PC-3 (cell line): Measurements from ENCODE around the gene STRBP. TPM values are rescaled to one million over a fixed set of nuclear protein-coding genes. Genes with fewer than 3 reads are reported as not detected.

Source experiments
- ATAC-seq: fragments of 200-7000 bp; cut with Tn5 transposase; 2 replicates; pipeline ENCODE4 v1.9.1; 2020; ENCODE audit warnings: mild to moderate bottlenecking, moderate library complexity
- BruUV-seq: library from RNA; stranded (reverse); fragments of 400-500 nt; replicated peaks from 2 replicates; lab custom pipeline; 2021; lab: Mats Ljungman, UMichigan
- CTCF ChIA-PET: fragments of 300-600 bp; sonication (Branson Sonifier 250); formaldehyde crosslinking; loops from one replicate; lab custom pipeline; 2022; ENCODE audit warnings: antibody characterized with exemption; lab: Charles Lee
- POLR2A ChIA-PET: fragments of 300-600 bp; sonication (Branson Sonifier 250); formaldehyde crosslinking; loops from one replicate; lab custom pipeline; 2022; ENCODE audit warnings: antibody characterized with exemption; ENCODE audit not compliant: unreplicated experiment; lab: Charles Lee
- DNase-seq: peaks from one replicate; pipeline ENCODE4 v3.0.0-alpha.2; 2015
- H2AFZ ChIP-seq: fragments of 300-600 bp; sonication (generic); 2 replicates; pipeline ENCODE4 v1.6.0; 2016; ENCODE audit warnings: antibody characterized with exemption, low read length
- H3F3A ChIP-seq: fragments of 300-600 bp; sonication (generic); one replicate; pipeline ENCODE4 v1.6.0; 2017; ENCODE audit warnings: antibody characterized with exemption, low read length, control low read depth, mild to moderate bottlenecking; ENCODE audit not compliant: unreplicated experiment
- H3K27ac ChIP-seq: fragments of 300-600 bp; sonication (generic); 2 replicates; pipeline ENCODE4 v1.5.1; 2016; ENCODE audit warnings: mild to moderate bottlenecking, low read length
- H3K27me3 ChIP-seq: fragments of 300-600 bp; sonication (generic); 2 replicates; pipeline ENCODE4 v1.6.1; 2016; ENCODE audit warnings: low read length, mixed read lengths
- H3K36me3 ChIP-seq: fragments of 300-600 bp; sonication (generic); 2 replicates; pipeline ENCODE4 v1.6.1; 2016; ENCODE audit warnings: low read depth, mixed run types, low read length, mixed read lengths
- H3K4me1 ChIP-seq: fragments of 300-600 bp; sonication (generic); 2 replicates; pipeline ENCODE4 v1.5.1; 2016; ENCODE audit warnings: low read length; ENCODE audit not compliant: insufficient read depth
- H3K4me2 ChIP-seq: fragments of 300-600 bp; sonication (generic); 2 replicates; pipeline ENCODE4 v1.6.0; 2016; ENCODE audit warnings: low read length
- H3K4me3 ChIP-seq: fragments of 300-600 bp; sonication (generic); 2 replicates; pipeline ENCODE4 v1.5.1; 2016; ENCODE audit warnings: mild to moderate bottlenecking, low read length, mixed read lengths
- H3K79me2 ChIP-seq: fragments of 300-600 bp; sonication (generic); 2 replicates; pipeline ENCODE4 v1.6.1; 2017; ENCODE audit warnings: low read length, mixed read lengths
- H3K9ac ChIP-seq: fragments of 300-600 bp; sonication (generic); 2 replicates; pipeline ENCODE4 v1.6.0; 2016; ENCODE audit warnings: mild to moderate bottlenecking, low read length
- H3K9me2 ChIP-seq: fragments of 300-600 bp; sonication (generic); replicated peaks from 2 replicates; pipeline ENCODE4 v1.6.1; 2016; ENCODE audit warnings: mixed run types, low read length, mixed read lengths
- H3K9me3 ChIP-seq: fragments of 300-600 bp; sonication (generic); 2 replicates; pipeline ENCODE4 v1.6.1; 2016; ENCODE audit warnings: low read length, mixed read lengths
- H4K20me1 ChIP-seq: fragments of 300-600 bp; sonication (generic); 2 replicates; pipeline ENCODE4 v1.6.1; 2016; ENCODE audit warnings: low read length, mixed read lengths
- EZH2 ChIP-seq: fragments of 300-600 bp; sonication (generic); IDR thresholded peaks from one replicate; pipeline ENCODE4 v1.6.1; 2017; ENCODE audit warnings: antibody characterized with exemption, mild to moderate bottlenecking, low read length; ENCODE audit not compliant: unreplicated experiment
- EZH2phosphoT487 ChIP-seq: fragments of 300-600 bp; sonication (generic); IDR thresholded peaks from 2 replicates; pipeline ENCODE4 v1.6.1; 2018; ENCODE audit warnings: mild to moderate bottlenecking, antibody characterized with exemption, low read length, borderline replicate concordance
- intact Hi-C: fragments of 100-400 bp; cut with micrococcal nuclease; formaldehyde crosslinking; loops from 2 replicates; pipeline ENCODE4 v1.9.0; 2023
- total RNA-seq: library from RNA; depleted of rRNA; stranded (reverse); fragments of >200 nt; gene quantifications from 2 replicates; pipeline ENCODE4 v1.2.3, GENCODE V29; 2014
- TF ChIP-seq, protein P1 (sequence below): fragments of 300-600 bp; sonication (generic); conservative IDR thresholded peaks from 2 replicates; pipeline ENCODE4 v1.5.1; 2017; ENCODE audit warnings: antibody characterized with exemption, low read depth, mild to moderate bottlenecking, low read length

STRBP gene
- total RNA-seq, 1 experiment from 2014 or later: 19.2 TPM

DNA sequence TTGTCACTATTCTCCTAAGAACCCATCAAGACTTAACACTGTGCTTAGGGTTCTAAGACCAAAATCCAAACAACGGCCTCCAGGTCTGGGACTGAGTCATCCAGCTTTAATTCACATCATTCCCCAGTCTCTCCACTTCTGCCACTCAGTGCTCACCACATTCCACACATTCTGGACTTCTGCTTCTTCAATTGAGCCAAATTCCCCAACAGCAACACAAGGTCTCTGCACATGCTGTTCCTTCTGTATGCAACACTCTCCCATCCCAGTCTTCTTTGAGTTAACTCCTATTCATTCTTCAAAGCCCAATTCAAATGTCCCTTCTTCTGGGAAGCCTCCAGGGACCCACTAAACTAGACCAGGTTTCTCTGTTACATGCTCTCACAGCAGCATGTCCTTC is 137.1 kb downstream of the STRBP start:
- no TSS peak for BruUV-seq
- POLR2A ChIA-PET: no interaction called here
- H3K9me3 ChIP-seq: no peaks in the 10 kb centered on the region
- ATAC-seq (no peak), DNase-seq (no peak)
- H3K27me3 ChIP-seq: no peaks in the 10 kb centered on the region
- H3K79me2 ChIP-seq: no peaks in the 10 kb centered on the region
- intact Hi-C loops: no loop called here
- no peak overlapping the region for H3K4me2 ChIP-seq
- H3K36me3 ChIP-seq: no peaks in the 10 kb centered on the region
- no peaks in the 10 kb centered on the region for H3K4me1 ChIP-seq
- no peak overlapping the region for H3K4me3 ChIP-seq
- CTCF ChIA-PET: no interaction called here
- TF ChIP-seq EZH2 (no peak), EZH2phosphoT487 (no peak)
- TF ChIP-seq, protein P1, sequence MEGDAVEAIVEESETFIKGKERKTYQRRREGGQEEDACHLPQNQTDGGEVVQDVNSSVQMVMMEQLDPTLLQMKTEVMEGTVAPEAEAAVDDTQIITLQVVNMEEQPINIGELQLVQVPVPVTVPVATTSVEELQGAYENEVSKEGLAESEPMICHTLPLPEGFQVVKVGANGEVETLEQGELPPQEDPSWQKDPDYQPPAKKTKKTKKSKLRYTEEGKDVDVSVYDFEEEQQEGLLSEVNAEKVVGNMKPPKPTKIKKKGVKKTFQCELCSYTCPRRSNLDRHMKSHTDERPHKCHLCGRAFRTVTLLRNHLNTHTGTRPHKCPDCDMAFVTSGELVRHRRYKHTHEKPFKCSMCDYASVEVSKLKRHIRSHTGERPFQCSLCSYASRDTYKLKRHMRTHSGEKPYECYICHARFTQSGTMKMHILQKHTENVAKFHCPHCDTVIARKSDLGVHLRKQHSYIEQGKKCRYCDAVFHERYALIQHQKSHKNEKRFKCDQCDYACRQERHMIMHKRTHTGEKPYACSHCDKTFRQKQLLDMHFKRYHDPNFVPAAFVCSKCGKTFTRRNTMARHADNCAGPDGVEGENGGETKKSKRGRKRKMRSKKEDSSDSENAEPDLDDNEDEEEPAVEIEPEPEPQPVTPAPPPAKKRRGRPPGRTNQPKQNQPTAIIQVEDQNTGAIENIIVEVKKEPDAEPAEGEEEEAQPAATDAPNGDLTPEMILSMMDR: no peak
- H3F3A ChIP-seq: no peaks in the 10 kb centered on the region
- H3K27ac ChIP-seq: no peak overlapping the region
- no peak overlapping the region for H3K9ac ChIP-seq
- H4K20me1 ChIP-seq: no peaks in the 10 kb centered on the region
- H2AFZ ChIP-seq: no peak overlapping the region
- no peaks in the 10 kb centered on the region for H3K9me2 ChIP-seq

DNA sequence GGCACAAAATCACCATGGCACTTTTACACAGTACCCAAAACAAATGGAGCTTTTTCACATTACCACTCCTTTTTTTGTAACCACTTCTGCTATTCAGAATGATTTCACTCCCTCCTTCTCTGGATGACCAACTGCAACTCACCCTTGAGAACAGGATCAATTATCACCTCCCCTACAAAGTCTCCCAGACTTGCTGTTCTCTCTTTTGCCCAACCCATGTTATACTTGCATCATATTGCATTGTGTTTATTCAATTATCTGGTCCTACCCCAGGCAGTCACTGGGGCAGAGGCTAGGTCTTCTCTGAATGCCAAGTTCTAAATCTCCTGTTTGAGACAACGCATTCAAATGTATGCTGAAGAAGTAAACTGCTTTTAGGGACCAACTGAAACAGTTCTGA is 139.0 kb downstream of the STRBP start:
- no peak overlapping the region for H3K4me3 ChIP-seq
- no peaks in the 10 kb centered on the region for H3K4me1 ChIP-seq
- H3K9me3 ChIP-seq: no peaks in the 10 kb centered on the region
- H2AFZ ChIP-seq: no peak overlapping the region
- no peak overlapping the region for H3K4me2 ChIP-seq
- TF ChIP-seq EZH2 (no peak), EZH2phosphoT487 (no peak)
- TF ChIP-seq, protein P1: no peak
- H3K27me3 ChIP-seq: no peaks in the 10 kb centered on the region
- ChIA-PET CTCF (no interaction called here), POLR2A (no interaction called here)
- H3K79me2 ChIP-seq: no peaks in the 10 kb centered on the region
- H3K27ac ChIP-seq: no peak overlapping the region
- no TSS peak for BruUV-seq
- H3K9me2 ChIP-seq: no peaks in the 10 kb centered on the region
- no peaks in the 10 kb centered on the region for H4K20me1 ChIP-seq
- DNase-seq (no peak), ATAC-seq (no peak)
- H3K36me3 ChIP-seq: no peaks in the 10 kb centered on the region
- H3K9ac ChIP-seq: no peak overlapping the region
- H3F3A ChIP-seq: no peaks in the 10 kb centered on the region
- intact Hi-C loops: loop anchor here (10.0 kb wide), 1 partner anchor 95 kb away; no protein-coding TSS in a partner anchor

DNA sequence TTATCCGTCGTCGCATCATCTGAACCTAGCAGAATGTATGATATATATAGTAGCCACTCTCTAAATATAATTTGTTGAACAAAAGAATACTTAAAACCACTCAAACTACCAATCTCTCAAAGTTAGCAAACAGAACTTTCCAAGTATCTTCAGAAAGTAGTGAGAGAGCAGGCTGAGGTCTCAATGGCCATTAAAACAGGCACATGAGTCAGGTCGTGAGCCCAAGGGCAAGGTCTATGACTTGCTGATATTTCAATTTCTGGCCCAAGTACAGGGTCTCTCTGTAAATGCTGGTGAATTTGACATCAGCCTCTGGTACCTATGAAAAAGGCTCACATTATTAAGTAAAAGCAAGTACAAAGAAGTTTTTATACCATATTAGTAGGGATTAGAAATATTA is 139.8 kb downstream of the STRBP start:
- POLR2A ChIA-PET: interaction anchor here (0.7 kb wide), 1 partner anchor 101 kb away, joined by 4 read pairs; no protein-coding TSS in a partner anchor
- Histone ChIP-seq H3K27ac (no peak overlapping the region), H3K79me2 (no peaks in the 10 kb centered on the region), H3K27me3 (no peaks in the 10 kb centered on the region), H3K4me1 (no peaks in the 10 kb centered on the region), H3K9me2 (no peaks in the 10 kb centered on the region), H3K4me2 (no peak overlapping the region), H4K20me1 (no peaks in the 10 kb centered on the region), H3K9ac (no peak overlapping the region), H3F3A (no peaks in the 10 kb centered on the region), H2AFZ (no peak overlapping the region), H3K4me3 (no peak overlapping the region), H3K36me3 (no peaks in the 10 kb centered on the region), H3K9me3 (no peaks in the 10 kb centered on the region)
- CTCF ChIA-PET: no interaction called here
- TF ChIP-seq EZH2phosphoT487 (no peak), EZH2 (no peak)
- TF ChIP-seq, protein P1: no peak
- intact Hi-C loops: loop anchor here (10.0 kb wide), 1 partner anchor 96 kb away; no protein-coding TSS in a partner anchor
- ATAC-seq (no peak), DNase-seq (no peak)
- BruUV-seq: no TSS peak
